ENCODE data around the gene ACOT8.

Gene ACOT8

DNA sequence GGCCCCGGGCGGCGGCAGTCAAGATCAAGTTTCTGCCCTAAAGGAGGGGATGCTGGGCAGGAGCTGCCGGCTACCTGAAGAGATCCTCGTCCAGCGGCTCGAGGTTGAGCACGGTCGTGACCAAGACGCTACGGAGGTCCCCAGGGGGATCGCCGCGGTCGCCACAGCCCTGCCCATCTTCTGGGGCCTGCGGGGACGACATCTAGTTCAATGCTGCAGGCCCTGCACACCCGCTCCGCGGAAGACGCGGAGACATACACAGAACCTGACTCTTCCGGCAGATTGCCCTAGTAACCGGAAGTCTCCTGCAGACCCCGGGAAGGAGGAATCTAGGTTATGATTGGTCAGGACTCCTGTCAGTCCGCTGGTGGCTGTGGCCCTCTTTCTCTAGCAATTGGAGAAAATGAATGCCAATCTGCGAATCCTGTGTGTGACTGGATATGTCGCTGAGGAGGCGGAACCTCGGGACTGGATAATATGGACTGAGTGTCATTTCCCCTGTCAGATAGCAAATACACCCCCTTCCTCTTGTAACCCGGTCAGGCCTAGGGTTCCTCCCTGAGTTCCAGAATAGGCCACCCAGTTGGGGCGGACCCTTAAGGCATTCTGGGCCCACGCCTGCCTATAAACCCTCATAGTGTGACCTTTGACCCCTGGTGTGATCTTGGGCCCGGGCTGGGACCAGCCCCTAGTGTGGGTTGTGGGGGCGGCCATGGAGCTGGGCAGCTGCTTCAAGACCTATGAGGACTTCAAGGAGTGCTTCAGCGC, at the start of gene ACOT8, which contains the start of gene ZSWIM3:
ACOT8 (minus strand) TSS at position 279 of the 768 bp plus-strand sequence; CDS start at position 202, 77 bp downstream.
ZSWIM3 (plus strand) TSS at position 501 of the 768 bp plus-strand sequence; CDS start at position 713, 212 bp downstream.
- H3K27me3 ChIP-seq (ENCODE audit: insufficient read depth, low read length, poor library complexity), result no peaks in the 10 kb centered on the region
- H3K79me2 ChIP-seq (ENCODE audit: insufficient read depth, low read length), result peaks cover 46% of the 10 kb centered on the region
- peak within 1 kb of the TSS; percentile 95 for H2AFZ ChIP-seq (ENCODE audit: low read depth, low read length)
- H3K4me3 ChIP-seq (ENCODE audit: low read depth in 1 of 2, low read length in 2 of 2), result peak within 1 kb of the TSS; percentile 93 to 94
- peak; percentile 99 for DNase-seq
- H3K36me3 ChIP-seq (ENCODE audit: insufficient read depth, low read length), result peaks cover 16% of the 10 kb centered on the region
- H3K4me1 ChIP-seq (ENCODE audit: insufficient read depth, low read length), result peaks cover 47% of the 10 kb centered on the region
- TF ChIP-seq, protein P1, sequence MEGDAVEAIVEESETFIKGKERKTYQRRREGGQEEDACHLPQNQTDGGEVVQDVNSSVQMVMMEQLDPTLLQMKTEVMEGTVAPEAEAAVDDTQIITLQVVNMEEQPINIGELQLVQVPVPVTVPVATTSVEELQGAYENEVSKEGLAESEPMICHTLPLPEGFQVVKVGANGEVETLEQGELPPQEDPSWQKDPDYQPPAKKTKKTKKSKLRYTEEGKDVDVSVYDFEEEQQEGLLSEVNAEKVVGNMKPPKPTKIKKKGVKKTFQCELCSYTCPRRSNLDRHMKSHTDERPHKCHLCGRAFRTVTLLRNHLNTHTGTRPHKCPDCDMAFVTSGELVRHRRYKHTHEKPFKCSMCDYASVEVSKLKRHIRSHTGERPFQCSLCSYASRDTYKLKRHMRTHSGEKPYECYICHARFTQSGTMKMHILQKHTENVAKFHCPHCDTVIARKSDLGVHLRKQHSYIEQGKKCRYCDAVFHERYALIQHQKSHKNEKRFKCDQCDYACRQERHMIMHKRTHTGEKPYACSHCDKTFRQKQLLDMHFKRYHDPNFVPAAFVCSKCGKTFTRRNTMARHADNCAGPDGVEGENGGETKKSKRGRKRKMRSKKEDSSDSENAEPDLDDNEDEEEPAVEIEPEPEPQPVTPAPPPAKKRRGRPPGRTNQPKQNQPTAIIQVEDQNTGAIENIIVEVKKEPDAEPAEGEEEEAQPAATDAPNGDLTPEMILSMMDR (IDR thresholded peaks at IDR 0.05; ENCODE audit: borderline replicate concordance, extremely low read depth, low read length, poor library complexity, severe bottlenecking), result no peak
- TF ChIP-seq EZH2 (IDR thresholded peaks at IDR 0.05; ENCODE audit: borderline replicate concordance, low read depth, low read length, severe bottlenecking), result no peak
- peak; percentile 97 for ATAC-seq (ENCODE audit: insufficient read depth, low read depth)
- H3K9me3 ChIP-seq (ENCODE audit: insufficient read depth, low read length, severe bottlenecking), result no peaks in the 10 kb centered on the region
- H4K20me1 ChIP-seq (ENCODE audit: insufficient read depth, low read length), result no peaks in the 10 kb centered on the region
- H3K4me2 ChIP-seq (ENCODE audit: insufficient read depth, low read length), result peak within 1 kb of the TSS; percentile 80
- H3K9ac ChIP-seq (ENCODE audit: low read depth, low read length), result peak within 1 kb of the TSS; percentile 91
- H3K27ac ChIP-seq (ENCODE audit: low read length), result peak within 1 kb of the TSS; percentile 83

DNA sequence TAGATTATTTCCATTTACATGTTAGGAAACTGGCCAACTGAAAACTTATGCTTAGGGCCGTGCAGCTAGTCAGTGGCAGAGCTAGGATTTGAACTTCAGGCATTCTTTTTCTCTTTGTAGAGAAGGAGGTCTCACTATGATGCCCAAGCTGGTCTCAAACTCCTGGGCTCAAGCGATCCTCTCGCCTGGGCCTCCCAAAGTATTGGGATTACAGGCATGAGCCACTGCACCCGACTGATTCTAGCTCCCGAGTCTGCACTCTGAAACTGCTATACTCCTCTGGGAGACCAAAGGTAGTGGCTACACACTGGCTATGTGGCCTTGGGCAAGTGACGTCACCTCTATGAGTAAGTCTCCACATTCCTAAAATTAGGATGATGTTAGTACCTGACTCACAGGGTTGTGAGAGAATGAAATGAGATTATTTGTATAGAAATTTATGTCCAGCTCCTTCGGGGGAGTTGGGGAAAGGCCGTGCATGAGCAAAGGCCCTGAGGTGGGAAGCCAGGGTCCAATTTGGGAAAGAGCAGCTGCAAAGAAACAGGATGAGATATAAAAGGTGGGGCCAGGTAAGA, 48.4 kb upstream of the ACOT8 start:
- Histone ChIP-seq H3K4me1 (ENCODE audit: insufficient read depth, low read length) (no peaks in the 10 kb centered on the region), H3K9ac (ENCODE audit: low read depth, low read length) (no peak overlapping the region)

DNA sequence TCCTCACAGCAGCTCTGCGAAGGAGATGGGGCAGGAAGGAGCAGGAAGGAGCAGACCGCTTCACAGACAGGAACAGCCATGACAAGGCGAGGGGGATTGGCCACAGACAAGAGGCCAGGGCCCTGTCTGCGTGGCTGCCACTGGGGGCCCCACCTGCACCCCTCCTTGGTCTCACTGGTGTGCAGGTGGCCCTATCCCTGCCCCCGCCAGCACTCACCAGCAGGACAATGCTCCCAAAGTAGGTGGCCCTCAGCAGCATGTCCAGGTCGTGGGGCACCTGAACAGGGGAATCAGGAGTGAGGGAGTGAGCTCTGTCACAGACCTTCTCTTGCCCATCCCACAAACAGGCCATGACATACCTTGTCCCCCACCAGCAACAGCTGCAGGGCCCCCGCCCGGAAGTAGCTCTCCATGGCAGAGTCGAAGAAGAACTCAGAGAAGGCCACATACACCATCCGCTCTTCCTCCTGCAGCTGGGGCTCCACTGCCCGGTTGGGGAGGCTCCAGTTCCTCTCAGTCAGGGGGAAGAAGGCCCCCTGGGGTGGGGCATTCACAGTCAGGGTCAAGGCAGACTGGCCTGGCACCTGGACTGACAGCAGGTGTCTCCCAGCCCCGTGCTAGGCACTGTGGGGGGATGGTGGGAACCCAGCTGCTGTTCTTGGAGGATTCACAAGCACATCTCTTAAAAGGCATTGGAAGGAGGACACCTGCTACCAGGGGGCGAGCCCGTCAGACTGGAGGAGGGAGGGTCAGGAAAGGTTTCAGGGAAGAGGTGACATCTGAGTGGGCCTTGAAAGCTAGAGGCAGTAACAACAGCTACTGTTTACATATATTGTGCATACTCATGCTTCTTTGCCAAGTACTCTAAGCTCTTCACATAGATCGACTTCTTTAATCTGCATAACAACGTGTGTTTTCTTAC, 47.7 kb upstream of the ACOT8 start:
- DNase-seq (no peak), ATAC-seq (ENCODE audit: insufficient read depth, low read depth) (no peak)
- Histone ChIP-seq H4K20me1 (ENCODE audit: insufficient read depth, low read length) (no peaks in the 10 kb centered on the region), H3K36me3 (ENCODE audit: insufficient read depth, low read length) (no peaks in the 10 kb centered on the region), H3K4me2 (ENCODE audit: insufficient read depth, low read length) (no peak overlapping the region), H2AFZ (ENCODE audit: low read depth, low read length) (no peak overlapping the region), H3K79me2 (ENCODE audit: insufficient read depth, low read length) (no peaks in the 10 kb centered on the region), H3K4me3 (ENCODE audit: low read depth in 1 of 2, low read length in 2 of 2) (no peak overlapping the region), H3K9ac (ENCODE audit: low read depth, low read length) (no peak overlapping the region), H3K27me3 (ENCODE audit: insufficient read depth, low read length, poor library complexity) (no peaks in the 10 kb centered on the region), H3K27ac (ENCODE audit: low read length) (no peak overlapping the region), H3K9me3 (ENCODE audit: insufficient read depth, low read length, severe bottlenecking) (no peaks in the 10 kb centered on the region), H3K4me1 (ENCODE audit: insufficient read depth, low read length) (no peaks in the 10 kb centered on the region)
- TF ChIP-seq, protein P1 (IDR thresholded peaks at IDR 0.05; ENCODE audit: borderline replicate concordance, extremely low read depth, low read length, poor library complexity, severe bottlenecking), result no peak
- TF ChIP-seq EZH2 (IDR thresholded peaks at IDR 0.05; ENCODE audit: borderline replicate concordance, low read depth, low read length, severe bottlenecking), result no peak

More for the DNA sequence above, 48.4 kb upstream of the ACOT8 start:
- H3K36me3 ChIP-seq (ENCODE audit: insufficient read depth, low read length), result no peaks in the 10 kb centered on the region
- no peaks in the 10 kb centered on the region for H3K79me2 ChIP-seq (ENCODE audit: insufficient read depth, low read length)
- H2AFZ ChIP-seq (ENCODE audit: low read depth, low read length), result no peak overlapping the region
- H3K9me3 ChIP-seq (ENCODE audit: insufficient read depth, low read length, severe bottlenecking), result no peaks in the 10 kb centered on the region
- H3K4me2 ChIP-seq (ENCODE audit: insufficient read depth, low read length), result no peak overlapping the region
- no peaks in the 10 kb centered on the region for H4K20me1 ChIP-seq (ENCODE audit: insufficient read depth, low read length)
- ATAC-seq (ENCODE audit: insufficient read depth, low read depth) (no peak), DNase-seq (no peak)
- H3K4me3 ChIP-seq (ENCODE audit: low read depth in 1 of 2, low read length in 2 of 2), result no peak overlapping the region
- no peaks in the 10 kb centered on the region for H3K27me3 ChIP-seq (ENCODE audit: insufficient read depth, low read length, poor library complexity)
- H3K27ac ChIP-seq (ENCODE audit: low read length), result no peak overlapping the region
- no peak for TF ChIP-seq EZH2 (IDR thresholded peaks at IDR 0.05; ENCODE audit: borderline replicate concordance, low read depth, low read length, severe bottlenecking)
